Ascending aorta (tissue), 2 donors: ENCODE measurements around the gene ADAMTS12. TPM values are rescaled to one million over a fixed set of nuclear protein-coding genes. Genes with fewer than 3 reads are reported as not detected.

Source experiments
- DNase-seq, 2 donors: peaks; one replicate each; pipeline ENCODE4 v3.0.0-alpha.2; 2019; ENCODE audit warnings: low spot score in 2 of 2
- H3K27ac ChIP-seq, 2 donors: fragments of 200-600 bp; sonication (generic); one replicate each; pipeline ENCODE4 v1.5.1; 2016 to 2017; ENCODE audit warnings: mild to moderate bottlenecking in 1 of 2
- H3K27me3 ChIP-seq: fragments of 200-600 bp; sonication (generic); one replicate; pipeline ENCODE4 v1.5.1; 2017
- H3K36me3 ChIP-seq, 2 donors: fragments of 200-600 bp; sonication (generic); one replicate each; pipeline ENCODE4 v1.5.1; 2016
- H3K4me1 ChIP-seq, 2 donors: fragments of 200-600 bp; sonication (generic); one replicate each; pipeline ENCODE4 v1.5.1; 2016 to 2017; ENCODE audit warnings: mild to moderate bottlenecking in 1 of 2
- H3K4me3 ChIP-seq, 2 donors: fragments of 200-600 bp; sonication (generic); one replicate each; pipeline ENCODE4 v1.5.1; 2016 to 2017; ENCODE audit warnings: mild to moderate bottlenecking in 1 of 2
- H3K9me3 ChIP-seq, 2 donors: fragments of 200-600 bp; sonication (generic); one replicate each; pipeline ENCODE4 v1.5.1; 2016
- CTCF ChIP-seq, 3 experiments: fragments of 200-600 bp in 2 of 3; fragments of 450-650 bp in 1 of 3; sonication (generic) in 2 of 3; IDR thresholded peaks; one replicate each; pipeline ENCODE4 v1.5.1; 2016 to 2019; ENCODE audit warnings: antibody characterized with exemption in 3 of 3, mild to moderate bottlenecking in 1 of 3, moderate library complexity in 1 of 3
- intact Hi-C: fragments of 100-400 bp; cut with DNase I; formaldehyde crosslinking; loops from one replicate; pipeline ENCODE4 v1.15.1; 2023
- total RNA-seq: library from RNA; depleted of rRNA; stranded (reverse); fragments of >200 nt; gene quantifications from one replicate; pipeline ENCODE4 v1.1.0, GENCODE V29; 2016

Gene ADAMTS12
- total RNA-seq, 1 donor from 2014 or later: 1.4 TPM

GRCh38 chr5:33538201-33538600 lies 353.6 kb downstream of the ADAMTS12 start:
- no peak for TF ChIP-seq CTCF (IDR thresholded peaks at IDR 0.05)
- no peak for DNase-seq
- intact Hi-C loops: no loop called here

GRCh38 chr5:33537240-33537639 lies 354.6 kb downstream of the ADAMTS12 start:
- H3K27me3 ChIP-seq: no peaks in the 10 kb centered on the region
- H3K9me3 ChIP-seq: no peaks in the 10 kb centered on the region
- TF ChIP-seq CTCF (IDR thresholded peaks at IDR 0.05): no peak
- no peak overlapping the region for H3K4me3 ChIP-seq
- no peaks in the 10 kb centered on the region for H3K4me1 ChIP-seq
- intact Hi-C loops: no loop called here
- no peak for DNase-seq
- no peak overlapping the region for H3K27ac ChIP-seq
- H3K36me3 ChIP-seq: no peaks in the 10 kb centered on the region

More at GRCh38 chr5:33538201-33538600, 353.6 kb downstream of the ADAMTS12 start:
- Histone ChIP-seq H3K36me3 (no peaks in the 10 kb centered on the region), H3K27me3 (no peaks in the 10 kb centered on the region), H3K4me1 (no peaks in the 10 kb centered on the region), H3K27ac (no peak overlapping the region), H3K9me3 (no peaks in the 10 kb centered on the region), H3K4me3 (no peak overlapping the region)

- H3K36me3 ChIP-seq: no peaks in the 10 kb centered on the region
- H3K27ac ChIP-seq: no peak overlapping the region
- intact Hi-C loops: no loop called here
- no peak for DNase-seq
- H3K4me1 ChIP-seq: no peaks in the 10 kb centered on the region
- TF ChIP-seq CTCF (IDR thresholded peaks at IDR 0.05): no peak
- no peak overlapping the region for H3K4me3 ChIP-seq
- H3K27me3 ChIP-seq: no peaks in the 10 kb centered on the region
- H3K9me3 ChIP-seq: no peaks in the 10 kb centered on the region
These were observed 355.0 kb downstream of the ADAMTS12 start for GRCh38 chr5:33536802-33537201.

- H3K27ac ChIP-seq: no peak overlapping the region
- no peaks in the 10 kb centered on the region for H3K36me3 ChIP-seq
- DNase-seq: no peak
- H3K27me3 ChIP-seq: no peaks in the 10 kb centered on the region
- H3K4me1 ChIP-seq: no peaks in the 10 kb centered on the region
- TF ChIP-seq CTCF (IDR thresholded peaks at IDR 0.05): no peak
- intact Hi-C loops: no loop called here
- no peaks in the 10 kb centered on the region for H3K9me3 ChIP-seq
- H3K4me3 ChIP-seq: no peak overlapping the region
These were observed 360.0 kb downstream of the ADAMTS12 start for GRCh38 chr5:33531824-33532223.

- intact Hi-C loops: no loop called here
- Histone ChIP-seq H3K4me3 (no peak overlapping the region), H3K27me3 (no peaks in the 10 kb centered on the region), H3K36me3 (no peaks in the 10 kb centered on the region), H3K9me3 (no peaks in the 10 kb centered on the region), H3K27ac (no peak overlapping the region), H3K4me1 (no peaks in the 10 kb centered on the region)
- no peak for TF ChIP-seq CTCF (IDR thresholded peaks at IDR 0.05)
- DNase-seq: no peak
These were observed 360.8 kb downstream of the ADAMTS12 start for GRCh38 chr5:33531037-33531298.
